Stimulated activated CD8-positive, alpha-beta memory T cell treated with anti-CD3 and anti-CD28 coated beads, Interleukin-15, amount 100 ng/mL, for 48 hours (primary cell): Measurements from ENCODE around the gene MYL3.

Experiments used
- DNase-seq, 2 donors: peaks; one replicate each; pipeline ENCODE4 v3.0.0-alpha.2; 2020; ENCODE audit warnings: low read depth in 2 of 2

Gene MYL3

GRCh38 chr3:46849686-46850467 is 13.4 kb downstream of the MYL3 start:
- no peak for DNase-seq

- DNase-seq: no peak
Measured at GRCh38 chr3:46849045-46849631, 14.1 kb downstream of the MYL3 start.

- DNase-seq: peak in 1 of 2 donors; percentile 17
Measured at GRCh38 chr3:46848271-46849044, 14.8 kb downstream of the MYL3 start.

- DNase-seq: no peak
Measured at GRCh38 chr3:46847744-46848143, 15.5 kb downstream of the MYL3 start.

- no peak for DNase-seq
Measured at GRCh38 chr3:46846624-46847542, 16.4 kb downstream of the MYL3 start.

- DNase-seq: peak; percentile 45 to 68
Measured at GRCh38 chr3:46845860-46846623, 17.2 kb downstream of the MYL3 start.

GRCh38 chr3:46845397-46845859 is 17.8 kb downstream of the MYL3 start:
- DNase-seq: no peak

- DNase-seq: no peak
Measured at GRCh38 chr3:46844881-46845312, 18.3 kb downstream of the MYL3 start.

- DNase-seq: no peak
Measured at GRCh38 chr3:46844397-46844796, 18.8 kb downstream of the MYL3 start.

- DNase-seq: no peak
Measured at GRCh38 chr3:46843508-46843907, 19.7 kb downstream of the MYL3 start.

- no peak for DNase-seq
Measured at GRCh38 chr3:46840491-46840890, 22.8 kb downstream of the MYL3 start.

- no peak for DNase-seq
Measured at GRCh38 chr3:46838301-46838700, 24.9 kb downstream of the MYL3 start.

GRCh38 chr3:46835491-46835890 is 27.8 kb downstream of the MYL3 start:
- DNase-seq: no peak

- DNase-seq: no peak
Measured at GRCh38 chr3:46835054-46835453, 28.2 kb downstream of the MYL3 start.

GRCh38 chr3:46833346-46834300 is 29.6 kb downstream of the MYL3 start:
- DNase-seq: no peak

GRCh38 chr3:46831841-46832240 is 31.4 kb downstream of the MYL3 start:
- DNase-seq: no peak

GRCh38 chr3:46831316-46831715 is 31.9 kb downstream of the MYL3 start:
- DNase-seq: no peak

GRCh38 chr3:46830801-46831200 is 32.4 kb downstream of the MYL3 start:
- no peak for DNase-seq

GRCh38 chr3:46829699-46830208 is 33.5 kb downstream of the MYL3 start:
- DNase-seq: peak; percentile 47 to 49
